Smooth muscle cell of the brain vasculature (primary cell): Measurements from ENCODE around the gene ANG.

Experiments used
- DNase-seq: peaks from one replicate; pipeline ENCODE4 v3.0.0-alpha.2; 2012; ENCODE audit warnings: low read depth, low spot score

The ANG gene

GRCh38 chr14:20675669-20676068 lies 12.9 kb upstream of the ANG start:
- DNase-seq, result no peak

- no peak for DNase-seq
Observed at GRCh38 chr14:20676072-20676471, 12.5 kb upstream of the ANG start.

- DNase-seq, result no peak
Observed at GRCh38 chr14:20679907-20680306, 8.7 kb upstream of the ANG start.

GRCh38 chr14:20680363-20680762 lies 8.2 kb upstream of the ANG start:
- DNase-seq, result no peak

GRCh38 chr14:20680843-20681347 lies 7.7 kb upstream of the ANG start:
- DNase-seq, result no peak

- peak; percentile 69 for DNase-seq
Observed at GRCh38 chr14:20681348-20682126, 7.0 kb upstream of the ANG start.

GRCh38 chr14:20682127-20682434 lies 6.5 kb upstream of the ANG start:
- DNase-seq, result peak; percentile 7

GRCh38 chr14:20682435-20683124 lies 6.0 kb upstream of the ANG start:
- peak; percentile 73 for DNase-seq

GRCh38 chr14:20683125-20683890 lies 5.3 kb upstream of the ANG start:
- peak; percentile 77 for DNase-seq

- DNase-seq, result peak; percentile 50
Observed at GRCh38 chr14:20683891-20684661, 4.5 kb upstream of the ANG start, which contains the start of gene RNASE4. Gene RNASE4, plus strand, starts transcription at chr14:20684560. Its CDS starts 14,812 bp downstream, at chr14:20699372.

GRCh38 chr14:20684662-20685456 lies 3.7 kb upstream of the ANG start:
- peak; percentile 7 for DNase-seq

GRCh38 chr14:20686386-20687143 lies 2.0 kb upstream of the ANG start:
- DNase-seq, result no peak

GRCh38 chr14:20687362-20688166 lies 1.0 kb upstream of the ANG start:
- no peak for DNase-seq

GRCh38 chr14:20690848-20691640 lies 2.5 kb downstream of the ANG start:
- DNase-seq, result peak; percentile 15

GRCh38 chr14:20692116-20692751 lies 3.7 kb downstream of the ANG start:
- DNase-seq, result no peak

- DNase-seq, result no peak
Observed at GRCh38 chr14:20696764-20697163, 8.2 kb downstream of the ANG start.

GRCh38 chr14:20697273-20698017 lies 8.9 kb downstream of the ANG start:
- DNase-seq, result peak; percentile 62
